ENCODE measurements around the gene TMEM37. TPM values are rescaled to one million over a fixed set of nuclear protein-coding genes. Genes with fewer than 3 reads are reported as not detected.

TMEM37 gene
- total and polyA plus RNA-seq, 2 of the 13 experiments (the other 11 are each of a cell fraction or from before 2014, with no cell fraction given): 37.7 to 115 TPM

- no peak for TF ChIP-seq ZNF34 (CRISPR knock-in tag; IDR thresholded peaks at IDR 0.05; ENCODE audit: borderline replicate concordance)
- TF ChIP-seq PRPF4 (IDR thresholded peaks at IDR 0.05; ENCODE audit: low read depth, low read length, poor library complexity, severe bottlenecking): no peak
- no peak for TF ChIP-seq THRA (CRISPR knock-in tag; IDR thresholded peaks at IDR 0.05; ENCODE audit: borderline replicate concordance)
- TF ChIP-seq, protein P1, sequence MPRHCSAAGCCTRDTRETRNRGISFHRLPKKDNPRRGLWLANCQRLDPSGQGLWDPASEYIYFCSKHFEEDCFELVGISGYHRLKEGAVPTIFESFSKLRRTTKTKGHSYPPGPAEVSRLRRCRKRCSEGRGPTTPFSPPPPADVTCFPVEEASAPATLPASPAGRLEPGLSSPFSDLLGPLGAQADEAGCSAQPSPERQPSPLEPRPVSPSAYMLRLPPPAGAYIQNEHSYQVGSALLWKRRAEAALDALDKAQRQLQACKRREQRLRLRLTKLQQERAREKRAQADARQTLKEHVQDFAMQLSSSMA (CRISPR knock-in tag; IDR thresholded peaks at IDR 0.05): 0 out of 2 replicates have a peak, but pooled peaks have one; percentile 37
- TF ChIP-seq ZNF543 (CRISPR knock-in tag; IDR thresholded peaks at IDR 0.05): no peak
- 0 out of 2 replicates have a peak, but pooled peaks have one; percentile 53 for TF ChIP-seq ZC3H13 (CRISPR knock-in tag; IDR thresholded peaks at IDR 0.05)
- no peak for TF ChIP-seq ZBTB44 (CRISPR knock-in tag; IDR thresholded peaks at IDR 0.05)
- TF ChIP-seq MAFK (conservative IDR thresholded peaks at IDR 0.05 in 1 of 2, IDR thresholded peaks at IDR 0.05 in 1 of 2; ENCODE audit: low read length in 2 of 2): no peak
- TF ChIP-seq PCBP2 (optimal IDR thresholded peaks at IDR 0.05; ENCODE audit: low read depth, low read length, poor library complexity, severe bottlenecking): no peak
- 0 out of 2 replicates have a peak, but pooled peaks have one; percentile 46 for TF ChIP-seq TRAFD1 (CRISPR knock-in tag; IDR thresholded peaks at IDR 0.05; ENCODE audit: borderline replicate concordance)
- no peak for TF ChIP-seq MYC (CRISPR knock-in tag; IDR thresholded peaks at IDR 0.05; ENCODE audit: borderline replicate concordance)
- TF ChIP-seq ZNF12 (CRISPR knock-in tag; IDR thresholded peaks at IDR 0.05): no peak
- no peak for TF ChIP-seq KMT2B (CRISPR knock-in tag; IDR thresholded peaks at IDR 0.05)
- no peak for TF ChIP-seq IRF2 (CRISPR knock-in tag; IDR thresholded peaks at IDR 0.05)
- TF ChIP-seq SMARCC2 (IDR thresholded peaks at IDR 0.05): no peak
- no peak for TF ChIP-seq CREM (IDR thresholded peaks at IDR 0.05)
- TF ChIP-seq CREM (CRISPR knock-in tag; IDR thresholded peaks at IDR 0.05): no peak
- TF ChIP-seq NR3C1 (CRISPR knock-in tag; IDR thresholded peaks at IDR 0.05): no peak
- TF ChIP-seq SIN3B (IDR thresholded peaks at IDR 0.05; ENCODE audit: low read length): no peak
- TF ChIP-seq MAX (IDR thresholded peaks at IDR 0.05): no peak
- TF ChIP-seq, protein P2, sequence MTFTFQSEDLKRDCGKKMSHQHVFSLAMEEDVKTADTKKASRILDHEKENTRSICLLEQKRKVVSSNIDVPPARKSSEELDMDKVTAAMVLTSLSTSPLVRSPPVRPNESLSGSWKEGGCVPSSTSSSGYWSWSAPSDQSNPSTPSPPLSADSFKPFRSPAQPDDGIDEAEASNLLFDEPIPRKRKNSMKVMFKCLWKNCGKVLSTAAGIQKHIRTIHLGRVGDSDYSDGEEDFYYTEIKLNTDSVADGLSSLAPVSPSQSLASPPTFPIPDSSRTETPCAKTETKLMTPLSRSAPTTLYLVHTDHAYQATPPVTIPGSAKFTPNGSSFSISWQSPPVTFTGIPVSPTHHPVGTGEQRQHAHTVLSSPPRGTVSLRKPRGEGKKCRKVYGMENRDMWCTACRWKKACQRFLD (CRISPR knock-in tag; IDR thresholded peaks at IDR 0.05; ENCODE audit: borderline replicate concordance): no peak
- TF ChIP-seq ZNF362 (CRISPR knock-in tag; IDR thresholded peaks at IDR 0.05; ENCODE audit: borderline replicate concordance): 0 out of 2 replicates have a peak, but pooled peaks have one; percentile 0
- no peak for TF ChIP-seq YEATS2 (CRISPR knock-in tag; IDR thresholded peaks at IDR 0.05; ENCODE audit: borderline replicate concordance)
Measured at GRCh38 chr2:119438726-119439284, 7.2 kb downstream of the TMEM37 start (continued).

Data from HepG2 (cell line).